Ovary (tissue), 3 donors: ENCODE data around the gene XRCC6.

Source experiments
- EP300 ChIP-seq: sonication (generic); formaldehyde crosslinking; IDR thresholded peaks from one replicate; pipeline ENCODE4 v1.6.1; 2017; ENCODE audit warnings: antibody characterized with exemption
- POLR2A ChIP-seq: fragments of 450-650 bp; IDR thresholded peaks from one replicate; pipeline ENCODE4 v1.6.1; 2017; ENCODE audit warnings: antibody characterized with exemption, mild to moderate bottlenecking, moderate library complexity
- TF ChIP-seq, protein P1 (sequence below), 3 donors: fragments of 450-650 bp in 2 of 3; fragments of 200-600 bp in 1 of 3; IDR thresholded peaks; one replicate each; pipeline versions ENCODE4 v1.5.1 to v1.8.0; 2016 to 2022; ENCODE audit warnings: antibody characterized with exemption in 3 of 3, mild to moderate bottlenecking in 1 of 3
- donor health status: DM: no; HTN: no; CAD: no.

DNA sequence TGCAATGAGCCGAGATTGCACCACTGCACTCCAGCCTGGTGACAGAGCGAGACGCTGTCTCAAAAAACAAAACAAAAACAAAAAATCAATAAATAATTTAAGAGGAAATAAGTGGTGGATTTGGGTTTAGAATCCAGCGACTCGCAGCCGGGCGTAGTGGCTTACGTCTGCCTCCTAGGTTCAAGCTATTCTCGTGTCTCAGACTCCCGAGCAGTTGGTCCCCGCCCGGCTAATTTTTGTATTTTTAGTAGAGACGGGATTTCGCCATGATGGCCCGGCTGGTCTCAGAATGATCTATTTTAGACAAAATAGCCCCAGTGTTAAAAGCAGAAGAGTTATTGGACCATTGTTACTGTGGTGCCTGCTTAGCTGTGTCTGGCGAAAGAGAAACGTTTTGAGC lies 37.8 kb downstream of the XRCC6 start:
- TF ChIP-seq, protein P1, sequence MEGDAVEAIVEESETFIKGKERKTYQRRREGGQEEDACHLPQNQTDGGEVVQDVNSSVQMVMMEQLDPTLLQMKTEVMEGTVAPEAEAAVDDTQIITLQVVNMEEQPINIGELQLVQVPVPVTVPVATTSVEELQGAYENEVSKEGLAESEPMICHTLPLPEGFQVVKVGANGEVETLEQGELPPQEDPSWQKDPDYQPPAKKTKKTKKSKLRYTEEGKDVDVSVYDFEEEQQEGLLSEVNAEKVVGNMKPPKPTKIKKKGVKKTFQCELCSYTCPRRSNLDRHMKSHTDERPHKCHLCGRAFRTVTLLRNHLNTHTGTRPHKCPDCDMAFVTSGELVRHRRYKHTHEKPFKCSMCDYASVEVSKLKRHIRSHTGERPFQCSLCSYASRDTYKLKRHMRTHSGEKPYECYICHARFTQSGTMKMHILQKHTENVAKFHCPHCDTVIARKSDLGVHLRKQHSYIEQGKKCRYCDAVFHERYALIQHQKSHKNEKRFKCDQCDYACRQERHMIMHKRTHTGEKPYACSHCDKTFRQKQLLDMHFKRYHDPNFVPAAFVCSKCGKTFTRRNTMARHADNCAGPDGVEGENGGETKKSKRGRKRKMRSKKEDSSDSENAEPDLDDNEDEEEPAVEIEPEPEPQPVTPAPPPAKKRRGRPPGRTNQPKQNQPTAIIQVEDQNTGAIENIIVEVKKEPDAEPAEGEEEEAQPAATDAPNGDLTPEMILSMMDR (IDR thresholded peaks at IDR 0.05) = no peak
- TF ChIP-seq POLR2A (no peak), EP300 (no peak)
